AG09309 (cell line): ENCODE data around the gene FOXL2NB.

ENCODE experiments used
- DNase-seq: peaks from one replicate; pipeline ENCODE4 v3.0.0-alpha.2; 2010; ENCODE audit warnings: low read depth
- H3K4me3 ChIP-seq: 2 replicates; pipeline ENCODE4 v1.5.1; 2011; ENCODE audit warnings: mild to moderate bottlenecking, low read depth, low read length, moderate library complexity; ENCODE audit not compliant: control insufficient read depth
- CTCF ChIP-seq: IDR thresholded peaks from 2 replicates; pipeline ENCODE4 v1.5.1; 2011; ENCODE audit warnings: mild to moderate bottlenecking, low read depth, low read length, inconsistent platforms; ENCODE audit not compliant: insufficient read depth, control insufficient read depth; ENCODE audit errors: missing control alignments

FOXL2NB gene

DNA sequence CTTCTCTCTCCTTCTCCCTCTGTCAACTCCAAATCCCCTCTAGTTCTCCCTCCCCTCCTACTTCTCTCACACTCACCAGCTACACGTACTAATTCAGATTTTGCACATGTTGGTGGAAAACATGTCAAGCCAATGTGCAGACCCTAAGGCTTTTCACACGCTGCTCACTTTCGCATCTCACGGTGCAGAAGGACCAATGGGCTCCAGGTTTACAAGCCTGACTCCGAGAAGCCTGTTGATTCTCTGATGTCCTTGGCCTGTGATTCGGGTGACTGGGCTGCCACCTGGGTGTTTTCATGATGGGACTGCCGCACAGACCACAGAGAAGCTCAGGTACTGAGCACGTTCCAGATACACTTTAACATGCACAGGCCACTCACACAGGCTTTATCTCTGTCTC, 3.7 kb downstream of the FOXL2NB start:
- H3K4me3 ChIP-seq: no peak overlapping the region
- no peak for DNase-seq
- no peak for TF ChIP-seq CTCF

DNA sequence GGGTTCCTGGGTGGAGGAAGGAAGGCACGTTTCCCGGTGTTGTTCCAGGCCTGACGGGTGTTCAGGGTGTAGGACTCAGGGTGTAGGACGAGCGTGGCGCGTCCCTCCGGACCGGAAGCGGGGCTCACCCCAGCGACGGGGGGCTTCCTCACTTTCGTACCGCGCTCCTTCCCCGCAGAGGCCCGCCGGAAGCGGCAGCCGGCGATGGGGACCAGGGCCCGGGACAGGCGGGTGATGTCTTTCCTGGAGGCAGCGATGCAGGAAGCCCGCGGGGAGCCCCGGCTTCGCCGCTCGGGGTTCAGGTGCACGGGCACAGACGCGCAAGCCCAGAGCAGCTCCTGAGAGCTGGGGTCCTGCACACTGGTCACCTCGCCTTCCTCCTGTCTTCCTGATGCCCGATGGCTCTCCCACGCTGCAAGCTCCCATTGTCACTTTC, 13.4 kb downstream of the FOXL2NB start:
- no peak for TF ChIP-seq CTCF
- H3K4me3 ChIP-seq: no peak overlapping the region

GRCh38 chr3:138962854-138963560, 16.0 kb downstream of the FOXL2NB start:
- no peak overlapping the region for H3K4me3 ChIP-seq
- no peak for DNase-seq
- TF ChIP-seq CTCF: no peak

More for the DNA sequence above, 13.4 kb downstream of the FOXL2NB start:
- no peak for DNase-seq

GRCh38 chr3:138964264-138964663, 17.2 kb downstream of the FOXL2NB start:
- H3K4me3 ChIP-seq: no peak overlapping the region
- no peak for TF ChIP-seq CTCF
- no peak for DNase-seq

- H3K4me3 ChIP-seq: no peak overlapping the region
- no peak for DNase-seq
- TF ChIP-seq CTCF: no peak
These were observed 17.9 kb downstream of the FOXL2NB start for GRCh38 chr3:138964923-138965322.

GRCh38 chr3:138971766-138972320, 24.8 kb downstream of the FOXL2NB start:
- no peak overlapping the region for H3K4me3 ChIP-seq
- no peak for DNase-seq
- TF ChIP-seq CTCF: no peak
